Measurements from ENCODE around the gene SYTL1.
A peak's percentile ranks its signal among the peaks of the same experiment; 100 is the strongest.

The SYTL1 gene

GRCh38 chr1:27318596-27318995 is 23.2 kb upstream of the SYTL1 start:
- DNase-seq, result no peak

- peak; percentile 97 to 98 for DNase-seq
Observed at GRCh38 chr1:27321813-27322568, 19.8 kb upstream of the SYTL1 start, which contains the start of gene TMEM222. TSS of gene TMEM222 (plus strand) at chr1:27322163. CDS start at chr1:27322198, 35 bp downstream.

GRCh38 chr1:27322569-27323240 is 19.1 kb upstream of the SYTL1 start:
- no peak for DNase-seq

GRCh38 chr1:27325286-27325685 is 16.5 kb upstream of the SYTL1 start:
- DNase-seq, result no peak

GRCh38 chr1:27327964-27328363 is 13.9 kb upstream of the SYTL1 start:
- DNase-seq, result no peak

GRCh38 chr1:27330786-27331185 is 11.0 kb upstream of the SYTL1 start:
- no peak for DNase-seq

GRCh38 chr1:27331426-27331825 is 10.4 kb upstream of the SYTL1 start:
- DNase-seq, result no peak

- no peak for DNase-seq
Observed at GRCh38 chr1:27331922-27332321, 9.9 kb upstream of the SYTL1 start.

- DNase-seq, result peak; percentile 59 to 63
Observed at GRCh38 chr1:27332536-27333281, 9.1 kb upstream of the SYTL1 start.

- no peak for DNase-seq
Observed at GRCh38 chr1:27333717-27334279, 8.0 kb upstream of the SYTL1 start.

GRCh38 chr1:27335506-27336422 is 6.1 kb upstream of the SYTL1 start:
- no peak for DNase-seq

GRCh38 chr1:27336756-27337155 is 5.1 kb upstream of the SYTL1 start:
- no peak for DNase-seq

GRCh38 chr1:27338751-27339150 is 3.1 kb upstream of the SYTL1 start:
- no peak for DNase-seq

GRCh38 chr1:27339213-27339612 is 2.6 kb upstream of the SYTL1 start:
- no peak for DNase-seq

- peak; percentile 48 to 49 for DNase-seq
Observed at GRCh38 chr1:27342391-27342777, 562 bp downstream of the SYTL1 start.

- DNase-seq, result peak; percentile 65 to 71
Observed at GRCh38 chr1:27342778-27343638, 1.2 kb downstream of the SYTL1 start.

GRCh38 chr1:27343639-27344025 is 1.8 kb downstream of the SYTL1 start:
- no peak for DNase-seq

- DNase-seq, result no peak
Observed at GRCh38 chr1:27345272-27345671, 3.5 kb downstream of the SYTL1 start.

- no peak for DNase-seq
Observed at GRCh38 chr1:27346357-27346756, 4.5 kb downstream of the SYTL1 start.

GRCh38 chr1:27346991-27347624 is 5.3 kb downstream of the SYTL1 start:
- no peak for DNase-seq

Measured in stimulated activated CD4-positive, alpha-beta T cell treated with anti-CD3 and anti-CD28 coated beads, Interleukin-2, amount 100 ng/mL, for 24 hours (primary cell).